ENCODE data around the gene NAPSA.
"Not testable (repeated sequence)": the region's sequence is repeated elsewhere in the genome, so short reads cannot be mapped to it uniquely, and the experiment has no call there.

NAPSA gene

GRCh38 chr19:50365434-50366306 lies at the start of gene NAPSA:
TSS of gene NAPSA (minus strand) at chr19:50365639. CDS start at chr19:50365621, 18 bp downstream.
- no peak for DNase-seq (ENCODE audit: low read depth in 2 of 2)

GRCh38 chr19:50413531-50413930 lies 48.1 kb upstream of the NAPSA start:
- DNase-seq (ENCODE audit: low read depth in 2 of 2), result no peak

GRCh38 chr19:50413096-50413495 lies 47.7 kb upstream of the NAPSA start:
- no peak for DNase-seq (ENCODE audit: low read depth in 2 of 2)

- no peak for DNase-seq (ENCODE audit: low read depth in 2 of 2)
These were observed 47.0 kb upstream of the NAPSA start for GRCh38 chr19:50412419-50412818.

GRCh38 chr19:50410109-50410508 lies 44.7 kb upstream of the NAPSA start:
- no peak for DNase-seq (ENCODE audit: low read depth in 2 of 2)

- DNase-seq (ENCODE audit: low read depth in 2 of 2), result no peak
These were observed 43.9 kb upstream of the NAPSA start for GRCh38 chr19:50409347-50409746.

GRCh38 chr19:50406829-50407228 lies 41.4 kb upstream of the NAPSA start:
- DNase-seq (ENCODE audit: low read depth in 2 of 2), result no peak

GRCh38 chr19:50406156-50406820 lies 40.8 kb upstream of the NAPSA start:
- no peak for DNase-seq (ENCODE audit: low read depth in 2 of 2)

GRCh38 chr19:50402544-50403301 lies 37.3 kb upstream of the NAPSA start:
- no peak for DNase-seq (ENCODE audit: low read depth in 2 of 2)

- no peak for DNase-seq (ENCODE audit: low read depth in 2 of 2)
These were observed 36.4 kb upstream of the NAPSA start for GRCh38 chr19:50401605-50402450.

- no peak for DNase-seq (ENCODE audit: low read depth in 2 of 2)
These were observed 33.9 kb upstream of the NAPSA start for GRCh38 chr19:50399368-50399745.

- DNase-seq (ENCODE audit: low read depth in 2 of 2), result no peak
These were observed 33.4 kb upstream of the NAPSA start for GRCh38 chr19:50398675-50399367.

- DNase-seq (ENCODE audit: low read depth in 2 of 2), result no peak
These were observed 28.6 kb upstream of the NAPSA start for GRCh38 chr19:50394017-50394416.

- no peak for DNase-seq (ENCODE audit: low read depth in 2 of 2)
These were observed 28.1 kb upstream of the NAPSA start for GRCh38 chr19:50393589-50393988.

- no peak for DNase-seq (ENCODE audit: low read depth in 2 of 2)
These were observed 27.3 kb upstream of the NAPSA start for GRCh38 chr19:50392759-50393158.

GRCh38 chr19:50390952-50391351 lies 25.5 kb upstream of the NAPSA start:
- DNase-seq (ENCODE audit: low read depth in 2 of 2), result not testable (repeated sequence)

- not testable (repeated sequence) for DNase-seq (ENCODE audit: low read depth in 2 of 2)
These were observed 24.9 kb upstream of the NAPSA start for GRCh38 chr19:50390295-50390694.

- no peak for DNase-seq (ENCODE audit: low read depth in 2 of 2)
These were observed 22.4 kb upstream of the NAPSA start for GRCh38 chr19:50387868-50388245.

GRCh38 chr19:50387176-50387867 lies 21.9 kb upstream of the NAPSA start:
- DNase-seq (ENCODE audit: low read depth in 2 of 2), result no peak

All from stimulated activated CD8-positive, alpha-beta memory T cell treated with anti-CD3 and anti-CD28 coated beads, Interleukin-15, amount 100 ng/mL, for 4 hours (primary cell).